Keratinocyte (primary cell): ENCODE results near the gene RDH13. TPM values are rescaled to one million over a fixed set of nuclear protein-coding genes. Genes with fewer than 3 reads are reported as not detected.

Experiments used
- DNase-seq: peaks from one replicate; pipeline ENCODE4 v3.0.0-alpha.2; 2011; ENCODE audit warnings: low read depth, missing footprints, low spot score
- FAIRE-seq: peaks from 2 replicates; lab custom pipeline; 2011; peaks lifted over from hg19 to GRCh38; lab: Jason Lieb, UNC
- H2AFZ ChIP-seq: 2 replicates; pipeline ENCODE4 v1.6.0; 2012; ENCODE audit warnings: low read length, control low read depth, inconsistent platforms; ENCODE audit not compliant: control insufficient read depth
- H3K27ac ChIP-seq: 2 replicates; pipeline ENCODE4 v1.5.1; 2011; ENCODE audit warnings: low read length; ENCODE audit not compliant: control insufficient read depth, insufficient read depth
- H3K27me3 ChIP-seq: 3 replicates; pipeline ENCODE4 v1.6.0; 2011; ENCODE audit warnings: low read length; ENCODE audit not compliant: control insufficient read depth, insufficient read depth; ENCODE audit errors: extremely low read depth
- H3K36me3 ChIP-seq, 2 experiments: 2 replicates in 1 of 2; 3 replicates in 1 of 2; pipeline ENCODE4 v1.5.1; 2011; ENCODE audit warnings: low read length in 2 of 2, mild to moderate bottlenecking in 1 of 2; ENCODE audit not compliant: control insufficient read depth in 2 of 2, insufficient read depth in 2 of 2; ENCODE audit errors: extremely low read depth in 1 of 2
- H3K4me1 ChIP-seq: 3 replicates; pipeline ENCODE4 v1.5.1; 2011; ENCODE audit warnings: low read length; ENCODE audit not compliant: control insufficient read depth, insufficient read depth; ENCODE audit errors: extremely low read depth
- H3K4me2 ChIP-seq: 3 replicates; pipeline ENCODE4 v1.6.0; 2011; ENCODE audit warnings: low read depth, low read length; ENCODE audit not compliant: control insufficient read depth, insufficient read depth; ENCODE audit errors: extremely low read depth
- H3K4me3 ChIP-seq, 3 experiments: fragments of 200-600 bp in 1 of 3; sonication (generic) in 1 of 3; 2 replicates in 2 of 3; 3 replicates in 1 of 3; pipeline ENCODE4 v1.5.1; 2011 to 2016; ENCODE audit warnings: low read length in 3 of 3, mild to moderate bottlenecking in 3 of 3, control low read depth in 2 of 3, inconsistent platforms in 1 of 3, low read depth in 1 of 3, mixed read lengths in 1 of 3, mixed run types in 1 of 3, moderate library complexity in 1 of 3; ENCODE audit not compliant: control insufficient read depth in 2 of 3, insufficient read depth in 2 of 3; ENCODE audit errors: extremely low read depth in 1 of 3
- H3K79me2 ChIP-seq: 2 replicates; pipeline ENCODE4 v1.6.0; 2012; ENCODE audit warnings: low read length; ENCODE audit not compliant: control insufficient read depth, insufficient read depth
- H3K9ac ChIP-seq: 3 replicates; pipeline ENCODE4 v1.6.0; 2011; ENCODE audit warnings: low read length; ENCODE audit not compliant: control insufficient read depth, insufficient read depth; ENCODE audit errors: extremely low read depth
- H3K9me1 ChIP-seq: 3 replicates; pipeline ENCODE4 v1.6.0; 2011; ENCODE audit warnings: low read length; ENCODE audit not compliant: control insufficient read depth, insufficient read depth; ENCODE audit errors: extremely low read depth
- H3K9me3 ChIP-seq: 2 replicates; pipeline ENCODE4 v1.5.1; 2012; ENCODE audit warnings: low read depth, low read length; ENCODE audit not compliant: control insufficient read depth
- H4K20me1 ChIP-seq: 3 replicates; pipeline ENCODE4 v1.6.0; 2011; ENCODE audit warnings: low read length; ENCODE audit not compliant: control insufficient read depth, insufficient read depth; ENCODE audit errors: extremely low read depth
- CTCF ChIP-seq, 3 experiments: IDR thresholded peaks in 1 of 3; conservative IDR thresholded peaks in 1 of 3; optimal IDR thresholded peaks in 1 of 3; 2 replicates in 2 of 3; 3 replicates in 1 of 3; pipeline versions ENCODE3 to v1.5.1; 2011; ENCODE audit warnings: low read length in 3 of 3, mild to moderate bottlenecking in 3 of 3, moderate library complexity in 2 of 3, control low read depth in 1 of 3, inconsistent platforms in 1 of 3; ENCODE audit not compliant: insufficient read depth in 2 of 3; ENCODE audit errors: extremely low read depth in 1 of 3
- EZH2 ChIP-seq: IDR thresholded peaks from one replicate; pipeline ENCODE4 v1.6.1; 2012; ENCODE audit warnings: inconsistent platforms, mild to moderate bottlenecking, low read length, moderate library complexity
- dilution Hi-C: fragments of 300-500 bp; cut with MboI; formaldehyde crosslinking; loops from one replicate; pipeline ENCODE4 v1.7.0; 2020; ENCODE audit warnings: low sequenced_read_pairs; ENCODE audit not compliant: extremely low pct_ligation_motif_present
- polyA plus RNA-seq, 5 experiments: library from polyadenylated mRNA; depleted of rRNA in 3 of 5; stranded (reverse) in 3 of 5; stranded (forward) in 1 of 5; unstranded in 1 of 5; fragments of >200 nt; gene quantifications; 1 replicate in 1 of 5; 2 replicates in 3 of 5; 3 replicates in 1 of 5; pipeline versions ENCODE4 v1.2.1 to v1.2.3, GENCODE V29; 2011 to 2012; ENCODE audit warnings: missing spikeins in 2 of 5, low read depth in 1 of 5, low replicate concordance in 1 of 5

Gene RDH13
- polyA plus RNA-seq, 1 donor (not counting 4 experiments of a cell fraction or from before 2014, with no cell fraction given), result 10.6 TPM

- Histone ChIP-seq H3K9me1 (no peaks in the 10 kb centered on the region), H3K9me3 (no peaks in the 10 kb centered on the region), H3K27me3 (peaks cover 13% of the 10 kb centered on the region), H3K79me2 (no peaks in the 10 kb centered on the region), H3K4me2 (peak overlapping the region; percentile 88), H3K4me1 (peaks cover 7% of the 10 kb centered on the region), H3K4me3 (peak overlapping the region in 2 of 3 experiments; percentile 46 to 59), H3K27ac (peak overlapping the region; percentile 14), H3K36me3 (peaks cover 10 to 18% of the 10 kb centered on the region in 2 experiments), H2AFZ (no peak overlapping the region), H3K9ac (peak overlapping the region; percentile 44), H4K20me1 (peaks cover 14% of the 10 kb centered on the region)
- peak; percentile 56 for FAIRE-seq
- DNase-seq, result no peak
- TF ChIP-seq EZH2 (no peak), CTCF (optimal IDR thresholded peaks at IDR 0.05 in 1 of 3, IDR thresholded peaks at IDR 0.05 in 1 of 3, conservative IDR thresholded peaks at IDR 0.05 in 1 of 3; ENCODE audit: extremely low read depth in 1 of 3, insufficient read depth in 2 of 3, low read length in 3 of 3) (no peak)
- dilution Hi-C loops, result no loop called here
Measured at GRCh38 chr19:55086730-55087541, 24.0 kb upstream of the RDH13 start.

GRCh38 chr19:55085923-55086715 lies 23.2 kb upstream of the RDH13 start:
- Histone ChIP-seq H3K4me2 (peak overlapping the region; percentile 88), H3K79me2 (no peaks in the 10 kb centered on the region), H3K4me1 (peaks cover 7% of the 10 kb centered on the region), H3K9ac (no peak overlapping the region), H3K27me3 (peaks cover 17% of the 10 kb centered on the region), H3K4me3 (peak overlapping the region in 1 of 3 experiments; percentile 59), H3K9me1 (no peaks in the 10 kb centered on the region), H3K27ac (no peak overlapping the region), H3K9me3 (no peaks in the 10 kb centered on the region), H4K20me1 (peaks cover 14% of the 10 kb centered on the region), H3K36me3 (peaks cover 8 to 16% of the 10 kb centered on the region in 2 experiments), H2AFZ (no peak overlapping the region)
- TF ChIP-seq CTCF (optimal IDR thresholded peaks at IDR 0.05 in 1 of 3, IDR thresholded peaks at IDR 0.05 in 1 of 3, conservative IDR thresholded peaks at IDR 0.05 in 1 of 3; ENCODE audit: extremely low read depth in 1 of 3, insufficient read depth in 2 of 3, low read length in 3 of 3), result no peak
- no peak for TF ChIP-seq EZH2
- DNase-seq (no peak), FAIRE-seq (no peak)
- dilution Hi-C loops, result no loop called here
